CD4-positive, alpha-beta T cell (primary cell): ENCODE measurements around the gene DLGAP4. TPM values are rescaled to one million over a fixed set of nuclear protein-coding genes. Genes with fewer than 3 reads are reported as not detected.

ENCODE experiments used
- ATAC-seq: fragments of 200-7000 bp; cut with Tn5 transposase; one replicate; pipeline ENCODE4 v1.10.0; 2022; ENCODE audit warnings: mild to moderate bottlenecking; ENCODE audit not compliant: poor library complexity
- CTCF ChIA-PET: fragments of 350-600 bp; sonication (Branson Sonifier 250); formaldehyde crosslinking; loops from one replicate; lab custom pipeline; 2021; ENCODE audit warnings: antibody characterized with exemption, inconsistent platforms; lab: Charles Lee
- POLR2A ChIA-PET: fragments of 350-600 bp; sonication (Branson Sonifier 250); formaldehyde crosslinking; loops from one replicate; lab custom pipeline; 2021; ENCODE audit warnings: antibody characterized with exemption, inconsistent platforms; lab: Charles Lee
- DNase-seq, 14 experiments: peaks; one replicate each; pipeline ENCODE4 v3.0.0-alpha.2; 2013 to 2020; ENCODE audit warnings: mixed read lengths in 2 of 14
- H3K27ac ChIP-seq, 2 donors: one replicate each; pipeline versions ENCODE4 v1.5.1 to v1.7.0; 2013; ENCODE audit warnings: low read length in 2 of 2, low read depth in 1 of 2, mild to moderate bottlenecking in 1 of 2
- H3K27me3 ChIP-seq, 2 experiments: 1 replicate in 1 of 2; 2 replicates in 1 of 2; pipeline versions ENCODE4 v1.6.1 to v1.7.0; 2013; ENCODE audit warnings: low read length in 2 of 2, control low read depth in 1 of 2, mild to moderate bottlenecking in 1 of 2, moderate library complexity in 1 of 2; ENCODE audit not compliant: insufficient read depth in 2 of 2, control insufficient read depth in 1 of 2
- H3K36me3 ChIP-seq: one replicate; pipeline ENCODE4 v1.6.1; 2013; ENCODE audit warnings: low read length, control low read depth; ENCODE audit not compliant: insufficient read depth
- H3K4me1 ChIP-seq: one replicate; pipeline ENCODE4 v1.6.1; 2013; ENCODE audit warnings: low read length, control low read depth; ENCODE audit not compliant: insufficient read depth
- H3K4me3 ChIP-seq: one replicate; pipeline ENCODE4 v1.5.1; 2013; ENCODE audit warnings: mild to moderate bottlenecking, low read length, moderate library complexity
- H3K9me3 ChIP-seq, 2 experiments: 1 replicate in 1 of 2; 2 replicates in 1 of 2; pipeline versions ENCODE4 v1.6.1 to v1.7.0; 2013; ENCODE audit warnings: low read length in 2 of 2, mild to moderate bottlenecking in 2 of 2, control low read depth in 1 of 2, moderate library complexity in 1 of 2; ENCODE audit not compliant: control insufficient read depth in 1 of 2, insufficient read depth in 1 of 2
- H3K27ac Mint-ChIP-seq: one replicate; pipeline ENCODE4 v1.8.0; 2020; ENCODE audit warnings: mixed read lengths
- H3K27me3 Mint-ChIP-seq: one replicate; pipeline ENCODE4 v1.8.0; 2021; ENCODE audit warnings: mixed read lengths
- H3K36me3 Mint-ChIP-seq: one replicate; pipeline ENCODE4 v1.8.0; 2021; ENCODE audit warnings: low read depth, mixed read lengths
- H3K4me1 Mint-ChIP-seq: one replicate; pipeline ENCODE4 v1.8.0; 2021; ENCODE audit warnings: low read depth, mixed read lengths
- H3K4me3 Mint-ChIP-seq: one replicate; pipeline ENCODE4 v1.8.0; 2020; ENCODE audit warnings: mild to moderate bottlenecking, mixed read lengths
- H3K9me3 Mint-ChIP-seq: one replicate; pipeline ENCODE4 v1.8.0; 2020; ENCODE audit warnings: mixed read lengths
- CTCF ChIP-seq: fragments of 200-600 bp; IDR thresholded peaks from one replicate; pipeline ENCODE4 v1.8.0; 2022; ENCODE audit warnings: antibody characterized with exemption, mild to moderate bottlenecking
- intact Hi-C, 2 experiments: fragments of 100-400 bp; cut with DNase I in 1 of 2; cut with micrococcal nuclease in 1 of 2; formaldehyde crosslinking; loops; one replicate each; pipeline versions ENCODE4 v1.15.1 to v1.9.0; 2023 to 2025; cut with DNase I, micrococcal nuclease
- total RNA-seq, 174 experiments: library from RNA in 2 of 174; stranded (reverse) in 2 of 174; gene quantifications; one replicate each; pipeline ENCODE4 v1.2.3 and lab custom pipeline; 2021 to 2026

The DLGAP4 gene
- total RNA-seq, 2 experiments from 2014 or later: 16.0 to 16.1 TPM

- H3K36me3 Mint-ChIP-seq: no peaks in the 10 kb centered on the region
- H3K36me3 ChIP-seq: no peaks in the 10 kb centered on the region
- CTCF ChIA-PET: no interaction called here
- POLR2A ChIA-PET: no interaction called here
- peaks cover 24% of the 10 kb centered on the region in 2 experiments for H3K27me3 ChIP-seq
- DNase-seq: no peak
- no peaks in the 10 kb centered on the region for H3K4me1 ChIP-seq
- no peak overlapping the region for H3K27ac Mint-ChIP-seq
- no peaks in the 10 kb centered on the region for H3K9me3 Mint-ChIP-seq
- H3K4me3 ChIP-seq: no peak overlapping the region
- intact Hi-C loops: no loop called here
- no peak overlapping the region for H3K27ac ChIP-seq
- H3K27me3 Mint-ChIP-seq: peaks cover 66% of the 10 kb centered on the region
- no peaks in the 10 kb centered on the region for H3K4me1 Mint-ChIP-seq
- peaks cover 0 to 3% of the 10 kb centered on the region in 2 experiments for H3K9me3 ChIP-seq
- no peak for TF ChIP-seq CTCF
- H3K4me3 Mint-ChIP-seq: no peak overlapping the region
- ATAC-seq: no peak
These were observed 8.5 kb upstream of the DLGAP4 start for GRCh38 chr20:36297656-36298055.

GRCh38 chr20:36298061-36298460 lies 8.1 kb upstream of the DLGAP4 start:
- Histone ChIP-seq H3K27me3 (peaks cover 26 to 28% of the 10 kb centered on the region in 2 experiments), H3K4me1 (no peaks in the 10 kb centered on the region), H3K27ac (no peak overlapping the region), H3K36me3 (no peaks in the 10 kb centered on the region), H3K9me3 (peaks cover 0 to 3% of the 10 kb centered on the region in 2 experiments), H3K4me3 (no peak overlapping the region)
- ChIA-PET CTCF (no interaction called here), POLR2A (no interaction called here)
- intact Hi-C loops: no loop called here
- Mint-ChIP-seq H3K36me3 (no peaks in the 10 kb centered on the region), H3K27me3 (peaks cover 70% of the 10 kb centered on the region), H3K9me3 (no peaks in the 10 kb centered on the region), H3K4me3 (no peak overlapping the region), H3K27ac (no peak overlapping the region), H3K4me1 (no peaks in the 10 kb centered on the region)
- no peak for TF ChIP-seq CTCF
- ATAC-seq: no peak
- DNase-seq: no peak

DNA sequence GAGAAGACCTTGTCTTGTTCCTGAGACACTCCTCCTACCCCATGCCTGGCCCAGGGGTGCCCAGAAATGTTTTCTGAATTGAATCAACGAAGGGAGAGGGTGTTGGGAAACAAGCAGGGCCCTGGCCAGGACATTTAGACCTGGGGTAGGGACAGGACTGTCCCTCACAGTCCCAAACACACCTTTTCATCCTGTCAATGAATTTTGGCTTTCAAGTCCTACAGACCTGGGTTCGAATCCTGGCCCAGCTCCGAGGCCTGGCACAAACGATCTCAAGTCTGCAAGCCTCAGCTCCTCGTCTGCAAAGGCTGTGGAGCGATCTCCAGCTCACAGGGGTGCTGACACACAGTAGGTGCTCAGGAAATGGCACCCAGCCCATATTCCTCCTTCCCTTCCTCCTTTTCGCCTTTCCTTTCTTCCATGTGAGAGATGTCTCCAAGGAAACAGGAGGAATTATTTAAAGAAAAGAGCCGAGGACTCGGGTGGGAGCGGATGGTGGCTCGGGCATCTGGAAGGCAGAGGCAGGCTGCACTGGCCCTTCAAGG lies 7.3 kb upstream of the DLGAP4 start:
- Mint-ChIP-seq H3K9me3 (no peaks in the 10 kb centered on the region), H3K27ac (no peak overlapping the region), H3K36me3 (no peaks in the 10 kb centered on the region), H3K27me3 (peaks cover 78% of the 10 kb centered on the region), H3K4me3 (no peak overlapping the region), H3K4me1 (no peaks in the 10 kb centered on the region)
- Histone ChIP-seq H3K4me3 (no peak overlapping the region), H3K9me3 (peaks cover 0 to 3% of the 10 kb centered on the region in 2 experiments), H3K36me3 (no peaks in the 10 kb centered on the region), H3K27ac (no peak overlapping the region), H3K27me3 (peaks cover 31 to 36% of the 10 kb centered on the region in 2 experiments), H3K4me1 (no peaks in the 10 kb centered on the region)
- no peak for TF ChIP-seq CTCF
- intact Hi-C loops: no loop called here
- DNase-seq (no peak), ATAC-seq (no peak)
- ChIA-PET CTCF (no interaction called here), POLR2A (no interaction called here)
